ENCODE results near the gene MAFB.

DNA sequence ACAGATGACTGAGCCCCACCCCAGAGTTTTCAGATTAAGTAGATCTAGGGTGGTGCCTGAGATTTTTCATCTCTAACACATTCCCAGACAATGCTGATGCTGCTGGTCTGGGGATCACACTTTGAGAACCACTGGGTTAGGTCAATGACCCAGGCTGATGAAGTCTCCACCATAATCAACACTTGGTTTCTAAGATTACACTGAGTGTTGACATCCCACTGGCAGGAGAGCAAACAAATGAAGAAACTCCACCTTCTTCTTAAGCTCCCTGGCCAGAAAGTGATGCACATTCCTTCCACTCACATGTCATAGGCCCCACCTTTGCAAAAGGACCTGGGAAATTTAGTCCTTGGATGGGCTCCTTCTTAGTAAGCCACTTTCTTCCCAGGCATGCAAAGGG, 53.1 kb downstream of the MAFB start:
- TF ChIP-seq POLR2AphosphoS5 (IDR thresholded peaks at IDR 0.05) = no peak
- TF ChIP-seq EP300 (IDR thresholded peaks at IDR 0.05) = no peak
- TF ChIP-seq POLR2A (IDR thresholded peaks at IDR 0.05) = no peak
